Measurements from ENCODE around the gene RETREG2. TPM values are rescaled to one million over a fixed set of nuclear protein-coding genes. Genes with fewer than 3 reads are reported as not detected.
A peak's percentile ranks its signal among the peaks of the same experiment; 100 is the strongest.

RETREG2 gene
- polyA plus RNA-seq, 2 of the 4 experiments (the other 2 are of a cell fraction), result 52.8 to 67.5 TPM

- no peak for FAIRE-seq
- Histone ChIP-seq H3K27ac (no peak overlapping the region; a peak in 1 of 6 replicates), H3K4me2 (no peak overlapping the region), H3K9me3 (no peaks in the 10 kb centered on the region), H3K4me1 (peaks cover 50% of the 10 kb centered on the region), H3K4me3 (no peak overlapping the region)
- no peak for TF ChIP-seq TFCP2L1 (CRISPR knock-in tag; IDR thresholded peaks at IDR 0.05)
- POLR2A ChIA-PET, result no interaction called here
- CTCF ChIA-PET, result interaction anchor here (1.2 to 3.8 kb wide), 10 partner anchors 9 to 148 kb away, joined by 3 to 18 read pairs (median 7); no protein-coding TSS in a partner anchor
- no peak for ATAC-seq
- no peak for DNase-seq (ENCODE audit: low read depth in 1 of 2, low spot score in 1 of 2)
- WGBS (ENCODE audit: missing lambda C conversion rate), result over 99% methylated on average over 7 of the region's 7 CpGs
These were observed 49.7 kb upstream of the RETREG2 start for GRCh38 chr2:219128396-219128795.

- no peak for ATAC-seq
- FAIRE-seq, result no peak
- ChIA-PET CTCF (interaction anchor here (0.6 to 3.8 kb wide), 10 partner anchors 10 to 175 kb away, joined by 3 to 18 read pairs (median 5); no protein-coding TSS in a partner anchor), POLR2A (no interaction called here)
- Histone ChIP-seq H3K27ac (no peak overlapping the region), H3K4me1 (peaks cover 42% of the 10 kb centered on the region), H3K4me3 (no peak overlapping the region), H3K9me3 (no peaks in the 10 kb centered on the region), H3K4me2 (no peak overlapping the region)
- TF ChIP-seq MAX (IDR thresholded peaks at IDR 0.05), result no peak
- no peak for TF ChIP-seq BHLHE40 (IDR thresholded peaks at IDR 0.05; ENCODE audit: low read depth, low read length)
- TF ChIP-seq JUN (IDR thresholded peaks at IDR 0.05), result no peak
- 94% methylated on average over 16 of the region's 16 CpGs for WGBS (ENCODE audit: missing lambda C conversion rate)
- no peak for DNase-seq (ENCODE audit: low read depth in 1 of 2, low spot score in 1 of 2)
These were observed 48.5 kb upstream of the RETREG2 start for GRCh38 chr2:219129589-219129988.

- 11% methylated on average over 3 of the region's 3 CpGs for WGBS (ENCODE audit: missing lambda C conversion rate)
- Histone ChIP-seq H3K4me1 (peaks cover 25% of the 10 kb centered on the region), H3K4me3 (no peak overlapping the region), H3K9me3 (no peaks in the 10 kb centered on the region), H3K4me2 (peak overlapping the region; percentile 34; the same call in 2 of the 3 replicates), H3K27ac (no peak overlapping the region)
- ATAC-seq, result no peak
- POLR2A ChIA-PET, result no interaction called here
- FAIRE-seq, result no peak
- CTCF ChIA-PET, result interaction anchor here (0.9 to 3.8 kb wide), 7 partner anchors 11 to 164 kb away, joined by 3 to 30 read pairs (median 7); no protein-coding TSS in a partner anchor
- no peak for DNase-seq (ENCODE audit: low read depth in 1 of 2, low spot score in 1 of 2)
- TF ChIP-seq RFX5 (IDR thresholded peaks at IDR 0.05), result no peak
- TF ChIP-seq GATA3 (IDR thresholded peaks at IDR 0.05; ENCODE audit: borderline replicate concordance), result peak; percentile 37; the same call in 1 of the 2 replicates
- TF ChIP-seq CEBPB (IDR thresholded peaks at IDR 0.05), result 0 out of 4 replicates have a peak, but pooled peaks of 1 of the 2 experiments have one; percentile 22
These were observed 46.7 kb upstream of the RETREG2 start for GRCh38 chr2:219131327-219131726.

- ATAC-seq (no peak), FAIRE-seq (no peak), DNase-seq (ENCODE audit: low read depth in 1 of 2, low spot score in 1 of 2) (no peak)
- Histone ChIP-seq H3K9me3 (no peaks in the 10 kb centered on the region), H3K4me3 (no peak overlapping the region), H3K27ac (no peak overlapping the region), H3K4me2 (peak overlapping the region; percentile 34; the same call in 2 of the 3 replicates), H3K4me1 (peaks cover 21% of the 10 kb centered on the region)
- POLR2A ChIA-PET, result no interaction called here
- CTCF ChIA-PET, result interaction anchor here (1.0 to 3.1 kb wide), 6 partner anchors 12 to 152 kb away, joined by 3 to 30 read pairs (median 6); no protein-coding TSS in a partner anchor
- TF ChIP-seq USF2 (IDR thresholded peaks at IDR 0.05), result no peak
- TF ChIP-seq E2F6 (IDR thresholded peaks at IDR 0.05; ENCODE audit: borderline replicate concordance, low read depth), result no peak
- TF ChIP-seq GATA3 (IDR thresholded peaks at IDR 0.05; ENCODE audit: borderline replicate concordance), result no peak
- TF ChIP-seq CBX8 (IDR thresholded peaks at IDR 0.05), result no peak
- WGBS (ENCODE audit: missing lambda C conversion rate), result 79% methylated on average over 4 of the region's 4 CpGs
These were observed 46.3 kb upstream of the RETREG2 start for GRCh38 chr2:219131744-219132143.

- no peak overlapping the region for H3K27ac ChIP-seq
- peaks cover 12% of the 10 kb centered on the region for H3K4me1 ChIP-seq
- FAIRE-seq (no peak), DNase-seq (ENCODE audit: low read depth in 1 of 2, low spot score in 1 of 2) (no peak), ATAC-seq (no peak)
- ChIA-PET POLR2A (no interaction called here), CTCF (interaction anchor here (1.0 to 1.9 kb wide), 6 partner anchors 14 to 154 kb away, joined by 4 to 12 read pairs (median 4); no protein-coding TSS in a partner anchor)
- WGBS (ENCODE audit: missing lambda C conversion rate), result 90% methylated on average over 4 of the region's 4 CpGs
- H3K4me3 ChIP-seq, result no peak overlapping the region
- no peak overlapping the region for H3K4me2 ChIP-seq
- no peaks in the 10 kb centered on the region for H3K9me3 ChIP-seq
- TF ChIP-seq PBX3 (IDR thresholded peaks at IDR 0.05), result no peak
- no peak for TF ChIP-seq RAD21 (conservative IDR thresholded peaks at IDR 0.05 in 1 of 2, IDR thresholded peaks at IDR 0.05 in 1 of 2)
- TF ChIP-seq HOXB13 (CRISPR knock-in tag; IDR thresholded peaks at IDR 0.05; ENCODE audit: low read depth), result no peak
- TF ChIP-seq HEYL (CRISPR knock-in tag; IDR thresholded peaks at IDR 0.05), result no peak
- no peak for TF ChIP-seq CEBPB (IDR thresholded peaks at IDR 0.05)
- no peak for TF ChIP-seq HMGXB4 (CRISPR knock-in tag; IDR thresholded peaks at IDR 0.05; ENCODE audit: borderline replicate concordance)
- TF ChIP-seq USF2 (IDR thresholded peaks at IDR 0.05), result no peak
- TF ChIP-seq SMC3 (IDR thresholded peaks at IDR 0.05), result no peak
- TF ChIP-seq RNF2 (IDR thresholded peaks at IDR 0.05; ENCODE audit: borderline replicate concordance, low read depth), result no peak
- no peak for TF ChIP-seq POLR2A (IDR thresholded peaks at IDR 0.05; ENCODE audit: low read length)
- TF ChIP-seq RFX5 (IDR thresholded peaks at IDR 0.05), result no peak
- no peak for TF ChIP-seq CBX2 (IDR thresholded peaks at IDR 0.05; ENCODE audit: borderline replicate concordance, low read depth)
- TF ChIP-seq NFE2L2 (conservative IDR thresholded peaks at IDR 0.05; ENCODE audit: low read length), result no peak
- TF ChIP-seq ZFP36 (IDR thresholded peaks at IDR 0.05; ENCODE audit: borderline replicate concordance, partially characterized antibody), result no peak
- no peak for TF ChIP-seq FOXS1 (CRISPR knock-in tag; IDR thresholded peaks at IDR 0.05)
These were observed 44.1 kb upstream of the RETREG2 start for GRCh38 chr2:219133976-219134375.

Data from A549 (cell line).